ENCODE results near the gene LGI1.

- TF ChIP-seq CTCF (IDR thresholded peaks at IDR 0.05 in 8 of 11, conservative IDR thresholded peaks at IDR 0.05 in 3 of 11) (no peak), POLR2AphosphoS5 (IDR thresholded peaks at IDR 0.05) (no peak), POLR2A (IDR thresholded peaks at IDR 0.05) (no peak)
Measured at GRCh38 chr10:93773120-93773519, 15.4 kb downstream of the LGI1 start.
